ENCODE results near the gene LSMEM2. TPM values are rescaled to one million over a fixed set of nuclear protein-coding genes. Genes with fewer than 3 reads are reported as not detected.

LSMEM2 gene
- total and polyA plus RNA-seq, 2 experiments from 2014 or later: 0.59 to 0.86 TPM

- Mint-ChIP-seq H3K36me3 (ENCODE audit: low read depth) (peaks cover 51% of the 10 kb centered on the region), H3K27ac (peak overlapping the region; percentile 82; the same call in 1 of the 2 replicates), H3K9me3 (no peaks in the 10 kb centered on the region), H3K27me3 (ENCODE audit: insufficient read depth, low read depth, poor library complexity) (peaks cover 11% of the 10 kb centered on the region), H3K4me1 (peaks cover 43% of the 10 kb centered on the region), H3K4me3 (peak overlapping the region; percentile 86)
- no peaks in the 10 kb centered on the region for H3K9me2 ChIP-seq (ENCODE audit: insufficient read depth)
- peaks cover 26% of the 10 kb centered on the region for H3K79me2 ChIP-seq (replicated peaks; ENCODE audit: insufficient read depth)
- peak overlapping the region; percentile 97 for H3K4me3 ChIP-seq
- no peak overlapping the region for H2AFZ ChIP-seq
- peak overlapping the region; percentile 100 for H3K27ac ChIP-seq (ENCODE audit: low read depth)
- H3K4me1 ChIP-seq (ENCODE audit: insufficient read depth): peaks cover 15% of the 10 kb centered on the region
- no peaks in the 10 kb centered on the region for H3K27me3 ChIP-seq (ENCODE audit: insufficient read depth)
- ATAC-seq: peak; percentile 41
- H3K36me3 ChIP-seq (ENCODE audit: insufficient read depth): peaks cover 8% of the 10 kb centered on the region
- DNase-seq (ENCODE audit: low spot score): peak; percentile 91
- no peak for TF ChIP-seq NANOG (IDR thresholded peaks at IDR 0.05; ENCODE audit: borderline replicate concordance)
- TF ChIP-seq CTCF (conservative IDR thresholded peaks at IDR 0.05; ENCODE audit: low read depth in 2 of 2): no peak
- no peak for TF ChIP-seq ZNF331 (CRISPR knock-in tag; IDR thresholded peaks at IDR 0.05; ENCODE audit: low read depth)
- TF ChIP-seq EZH2 (IDR thresholded peaks at IDR 0.05; ENCODE audit: low read depth, unreplicated experiment): no peak
- TF ChIP-seq ZNF462 (CRISPR knock-in tag; IDR thresholded peaks at IDR 0.05): no peak
- TF ChIP-seq ETS1 (IDR thresholded peaks at IDR 0.05): no peak
- no peak for TF ChIP-seq ZNF114 (CRISPR knock-in tag; IDR thresholded peaks at IDR 0.05)
- TF ChIP-seq REST (IDR thresholded peaks at IDR 0.05; ENCODE audit: unreplicated experiment): no peak
- TF ChIP-seq CREB1 (CRISPR knock-in tag; IDR thresholded peaks at IDR 0.05; ENCODE audit: low read depth): no peak
- no peak for TF ChIP-seq JUNB (IDR thresholded peaks at IDR 0.05; ENCODE audit: unreplicated experiment)
- no peak for TF ChIP-seq STAT1 (IDR thresholded peaks at IDR 0.05; ENCODE audit: unreplicated experiment)
- no peak for TF ChIP-seq EZH2phosphoT487 (IDR thresholded peaks at IDR 0.05; ENCODE audit: unreplicated experiment)
- TF ChIP-seq POLR2AphosphoS5 (IDR thresholded peaks at IDR 0.05; ENCODE audit: low read depth): no peak
- peaks cover 5% of the 10 kb centered on the region; the same call in 1 of the 2 replicates for H4K20me1 ChIP-seq (replicated peaks; ENCODE audit: insufficient read depth)
- H3K4me2 ChIP-seq: peak overlapping the region; percentile 99
- H3F3A ChIP-seq (replicated peaks; ENCODE audit: low read depth): peaks cover 20% of the 10 kb centered on the region; the same call in 1 of the 2 replicates
Observed at GRCh38 chr3:50320853-50321335, 42.0 kb downstream of the LSMEM2 start.

All from GM23338 (cell line).